ENCODE data around the gene TMOD1. TPM values are rescaled to one million over a fixed set of nuclear protein-coding genes. Genes with fewer than 3 reads are reported as not detected.

TMOD1 gene
- total RNA-seq, 1 donor from 2014 or later, result 0.23 TPM

DNA sequence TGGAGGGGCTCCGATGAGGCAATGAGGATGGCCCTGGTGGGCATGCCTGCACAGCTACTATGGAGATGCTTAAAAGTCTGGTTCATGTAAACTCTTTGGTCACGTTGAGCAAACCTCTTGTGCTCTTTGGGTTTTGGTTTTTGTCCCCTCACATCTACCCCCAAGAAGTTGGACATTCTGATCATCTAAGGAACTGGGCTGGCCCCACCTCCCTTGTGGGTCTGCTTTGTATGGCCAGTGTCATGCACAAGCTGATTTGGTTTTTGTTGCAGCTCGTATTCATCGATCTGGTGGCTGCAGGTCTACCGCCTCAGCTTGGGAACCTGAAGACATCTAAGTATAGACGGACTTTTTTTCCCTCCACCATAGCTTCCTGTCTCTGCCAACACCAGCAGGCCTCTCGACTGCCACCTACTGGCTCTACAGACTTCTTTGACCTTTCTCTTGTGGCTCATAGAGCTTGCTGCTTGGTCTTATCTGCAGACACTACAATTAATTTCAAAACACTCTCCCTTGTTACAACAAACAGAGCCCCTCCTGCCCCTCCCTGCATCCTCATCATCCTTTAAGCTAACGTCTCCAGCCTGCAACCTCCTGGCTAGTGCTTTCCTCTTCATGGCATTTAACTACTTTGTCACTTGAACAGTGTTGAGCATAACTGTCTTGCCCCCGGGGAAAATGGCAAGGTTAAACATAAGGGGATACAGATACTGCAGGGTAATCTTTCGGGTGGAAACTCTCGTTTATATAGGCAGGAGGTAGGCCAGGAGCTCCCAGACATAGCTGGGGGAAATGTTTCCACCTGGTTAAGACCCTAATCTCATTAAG lies 97.2 kb downstream of the TMOD1 start:
- peak; percentile 69 for DNase-seq (ENCODE audit: low read depth, low spot score)
- no peak overlapping the region for H3K27ac Mint-ChIP-seq (ENCODE audit: unreplicated experiment)
- TF ChIP-seq, protein P1, sequence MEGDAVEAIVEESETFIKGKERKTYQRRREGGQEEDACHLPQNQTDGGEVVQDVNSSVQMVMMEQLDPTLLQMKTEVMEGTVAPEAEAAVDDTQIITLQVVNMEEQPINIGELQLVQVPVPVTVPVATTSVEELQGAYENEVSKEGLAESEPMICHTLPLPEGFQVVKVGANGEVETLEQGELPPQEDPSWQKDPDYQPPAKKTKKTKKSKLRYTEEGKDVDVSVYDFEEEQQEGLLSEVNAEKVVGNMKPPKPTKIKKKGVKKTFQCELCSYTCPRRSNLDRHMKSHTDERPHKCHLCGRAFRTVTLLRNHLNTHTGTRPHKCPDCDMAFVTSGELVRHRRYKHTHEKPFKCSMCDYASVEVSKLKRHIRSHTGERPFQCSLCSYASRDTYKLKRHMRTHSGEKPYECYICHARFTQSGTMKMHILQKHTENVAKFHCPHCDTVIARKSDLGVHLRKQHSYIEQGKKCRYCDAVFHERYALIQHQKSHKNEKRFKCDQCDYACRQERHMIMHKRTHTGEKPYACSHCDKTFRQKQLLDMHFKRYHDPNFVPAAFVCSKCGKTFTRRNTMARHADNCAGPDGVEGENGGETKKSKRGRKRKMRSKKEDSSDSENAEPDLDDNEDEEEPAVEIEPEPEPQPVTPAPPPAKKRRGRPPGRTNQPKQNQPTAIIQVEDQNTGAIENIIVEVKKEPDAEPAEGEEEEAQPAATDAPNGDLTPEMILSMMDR (conservative IDR thresholded peaks at IDR 0.05), result peak; percentile 87
- peaks cover 2% of the 10 kb centered on the region for H3K36me3 Mint-ChIP-seq (ENCODE audit: low read depth)
- peaks cover 4% of the 10 kb centered on the region for H3K4me1 Mint-ChIP-seq
- H3K9me3 Mint-ChIP-seq, result no peaks in the 10 kb centered on the region
- peak overlapping the region; percentile 32 for H3K4me3 Mint-ChIP-seq
- H3K27me3 Mint-ChIP-seq (ENCODE audit: low read depth), result peaks cover 2% of the 10 kb centered on the region

DNA sequence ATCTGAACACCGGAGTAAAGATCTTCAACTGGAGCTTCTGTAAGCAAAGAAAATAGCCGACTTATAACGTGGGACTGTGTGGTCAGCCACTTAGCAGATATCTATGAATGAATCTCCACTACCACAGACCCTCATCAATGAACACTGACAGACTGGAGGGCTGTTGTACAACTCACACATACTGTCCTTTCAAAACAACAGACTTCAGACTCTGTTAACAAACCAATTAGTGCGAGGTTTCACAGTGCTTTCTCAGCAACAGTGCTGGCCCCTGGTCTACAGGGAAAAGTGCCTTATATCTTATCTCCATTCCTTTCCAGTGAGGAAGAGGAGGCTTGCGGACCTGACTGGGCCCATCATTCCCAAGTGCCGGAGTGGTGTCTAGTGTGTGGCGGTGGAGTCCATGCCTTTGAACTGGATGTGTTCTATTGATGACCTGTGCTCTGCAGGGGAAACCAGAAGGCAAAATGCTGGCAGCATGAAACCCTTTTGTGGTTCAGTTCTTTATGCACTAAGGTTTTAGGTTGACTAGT lies 97.9 kb downstream of the TMOD1 start:
- peaks cover 2% of the 10 kb centered on the region for H3K27me3 Mint-ChIP-seq (ENCODE audit: low read depth)
- peaks cover 2% of the 10 kb centered on the region for H3K36me3 Mint-ChIP-seq (ENCODE audit: low read depth)
- DNase-seq (ENCODE audit: low read depth, low spot score), result no peak
- H3K27ac Mint-ChIP-seq (ENCODE audit: unreplicated experiment), result no peak overlapping the region
- no peak overlapping the region for H3K4me3 Mint-ChIP-seq
- TF ChIP-seq, protein P1 (conservative IDR thresholded peaks at IDR 0.05), result no peak
- no peaks in the 10 kb centered on the region for H3K9me3 Mint-ChIP-seq
- peaks cover 4% of the 10 kb centered on the region for H3K4me1 Mint-ChIP-seq

DNA sequence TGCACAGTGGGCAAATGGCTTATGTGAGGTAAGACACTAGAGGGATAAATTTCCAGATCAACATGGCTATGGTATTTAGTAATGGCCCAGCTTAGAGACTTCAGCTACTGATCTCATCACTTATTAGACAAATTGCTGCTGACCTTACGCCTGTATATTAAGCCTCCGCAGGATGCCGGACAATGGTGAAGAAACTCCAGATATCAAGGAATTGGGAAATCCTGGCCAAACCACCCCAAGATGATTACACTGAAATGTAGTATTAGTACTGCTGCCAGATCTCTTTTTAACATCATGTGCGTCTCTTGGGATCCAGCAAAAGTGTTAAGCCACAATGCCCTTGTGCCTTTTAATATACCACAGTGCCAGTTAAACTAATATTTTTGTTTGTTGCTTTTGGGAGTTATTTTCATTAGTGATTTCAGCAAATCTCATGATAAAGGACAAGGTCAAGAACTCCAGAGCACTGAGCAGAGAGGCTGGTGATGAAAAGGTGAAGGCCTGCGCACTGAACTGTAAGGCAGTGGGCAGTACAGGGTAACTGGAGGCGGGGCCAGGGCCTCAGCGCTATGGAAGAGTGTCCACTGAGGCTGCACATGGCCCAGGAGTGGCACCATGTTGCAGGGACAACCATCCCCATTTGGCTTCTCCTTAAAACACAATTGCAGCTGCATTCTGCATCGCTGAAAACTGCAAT lies 99.2 kb downstream of the TMOD1 start:
- Mint-ChIP-seq H3K27me3 (ENCODE audit: low read depth) (peaks cover 2% of the 10 kb centered on the region), H3K4me1 (peaks cover 4% of the 10 kb centered on the region), H3K9me3 (no peaks in the 10 kb centered on the region), H3K36me3 (ENCODE audit: low read depth) (peaks cover 2% of the 10 kb centered on the region), H3K27ac (ENCODE audit: unreplicated experiment) (no peak overlapping the region), H3K4me3 (no peak overlapping the region)
- TF ChIP-seq, protein P1 (conservative IDR thresholded peaks at IDR 0.05), result no peak
- no peak for DNase-seq (ENCODE audit: low read depth, low spot score)

DNA sequence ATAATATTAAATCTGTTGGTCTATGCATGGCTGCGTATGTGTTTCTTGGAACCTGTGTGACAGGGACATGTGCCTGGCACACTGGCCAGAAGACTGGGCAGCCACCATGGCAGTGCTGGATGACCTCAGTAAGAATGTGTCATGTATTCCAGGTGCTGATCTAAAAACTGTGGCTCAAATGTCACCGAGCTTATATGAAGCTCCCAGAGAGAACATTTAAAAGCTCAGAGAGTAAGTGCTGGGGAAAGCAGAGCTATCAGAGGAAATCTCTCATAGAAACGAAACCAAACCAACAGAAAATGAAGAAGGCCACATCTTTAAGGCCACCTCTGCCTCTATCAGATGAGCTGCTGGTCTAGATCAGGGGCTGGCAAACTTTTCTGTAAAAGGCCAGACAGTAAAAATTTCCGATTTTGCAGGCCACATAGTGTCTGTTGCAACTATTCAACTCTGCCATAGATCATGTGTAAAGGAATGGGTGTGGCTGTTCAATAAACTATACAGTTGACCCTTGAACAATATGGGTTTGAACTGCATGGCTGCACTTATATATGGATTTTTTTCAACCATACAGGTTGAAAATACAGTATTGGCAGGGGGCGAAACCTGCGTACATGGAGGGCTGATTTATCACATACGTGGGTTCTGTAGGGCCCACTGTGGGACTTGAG lies 99.9 kb downstream of the TMOD1 start:
- Mint-ChIP-seq H3K4me3 (no peak overlapping the region), H3K9me3 (no peaks in the 10 kb centered on the region), H3K36me3 (ENCODE audit: low read depth) (peaks cover 2% of the 10 kb centered on the region), H3K27me3 (ENCODE audit: low read depth) (no peaks in the 10 kb centered on the region), H3K4me1 (peaks cover 4% of the 10 kb centered on the region), H3K27ac (ENCODE audit: unreplicated experiment) (no peak overlapping the region)
- DNase-seq (ENCODE audit: low read depth, low spot score), result no peak
- TF ChIP-seq, protein P1 (conservative IDR thresholded peaks at IDR 0.05), result no peak

DNA sequence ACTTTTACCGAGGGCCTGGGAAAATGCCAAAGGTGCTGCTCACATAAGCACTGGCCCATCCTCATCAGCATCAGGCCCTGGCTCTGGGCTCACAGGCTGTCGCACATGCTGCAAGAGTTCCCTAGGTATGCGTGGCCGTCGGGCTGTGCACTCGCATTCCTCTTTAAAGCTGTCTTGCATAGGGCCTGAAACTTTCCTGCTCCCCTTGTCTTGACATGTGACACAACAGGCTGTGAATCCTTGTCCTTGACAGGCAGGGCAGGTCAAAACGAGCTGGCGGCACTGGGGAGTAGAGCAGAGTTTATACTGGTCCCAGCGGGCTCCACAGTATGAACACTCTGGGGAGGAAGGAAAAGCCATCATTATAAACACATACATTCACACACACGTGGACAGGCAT lies 101.0 kb downstream of the TMOD1 start:
- H3K9me3 Mint-ChIP-seq, result no peaks in the 10 kb centered on the region
- H3K27ac Mint-ChIP-seq (ENCODE audit: unreplicated experiment), result no peak overlapping the region
- peaks cover 2% of the 10 kb centered on the region for H3K36me3 Mint-ChIP-seq (ENCODE audit: low read depth)
- H3K4me3 Mint-ChIP-seq, result no peak overlapping the region
- peaks cover 4% of the 10 kb centered on the region for H3K4me1 Mint-ChIP-seq
- H3K27me3 Mint-ChIP-seq (ENCODE audit: low read depth), result no peaks in the 10 kb centered on the region
- TF ChIP-seq, protein P1 (conservative IDR thresholded peaks at IDR 0.05), result no peak
- DNase-seq (ENCODE audit: low read depth, low spot score), result no peak

Data from neural crest cell (in vitro differentiated cells).